Common myeloid progenitor, CD34-positive (primary cell): ENCODE results near the gene RARRES2.

Experiments
- CTCF ChIA-PET: fragments of 350-600 bp; sonication (Branson Sonifier 250); formaldehyde crosslinking; loops from one replicate; lab custom pipeline; 2021; ENCODE audit warnings: antibody characterized with exemption; lab: Charles Lee
- POLR2A ChIA-PET: fragments of 350-600 bp; sonication (Branson Sonifier 250); formaldehyde crosslinking; loops from one replicate; lab custom pipeline; 2021; ENCODE audit warnings: antibody characterized with exemption; lab: Charles Lee
- DNase-seq, 3 donors: peaks; one replicate each; pipeline versions ENCODE4 v3.0.0 to v3.0.0-alpha.2; 2013
- H3K27ac ChIP-seq, 2 experiments: 1 replicate in 1 of 2; 2 replicates in 1 of 2; pipeline ENCODE4 v1.7.0; 2013; ENCODE audit warnings: inconsistent platforms in 2 of 2, low read length in 2 of 2, mild to moderate bottlenecking in 2 of 2, low read depth in 1 of 2, moderate library complexity in 1 of 2; ENCODE audit not compliant: severe bottlenecking in 2 of 2, insufficient read depth in 1 of 2, poor library complexity in 1 of 2
- H3K27me3 ChIP-seq, 5 experiments: replicated peaks in 2 of 5; 1 replicate in 3 of 5; 2 replicates in 2 of 5; pipeline versions ENCODE4 v1.6.1 to v1.7.0; 2013; ENCODE audit warnings: low read length in 4 of 5, mild to moderate bottlenecking in 2 of 5, moderate library complexity in 2 of 5, inconsistent platforms in 1 of 5; ENCODE audit not compliant: insufficient read depth in 5 of 5, control insufficient read depth in 4 of 5
- H3K36me3 ChIP-seq, 4 experiments: 1 replicate in 2 of 4; 2 replicates in 2 of 4; pipeline versions ENCODE4 v1.6.1 to v1.7.0; 2013; ENCODE audit warnings: low read length in 3 of 4, control low read depth in 1 of 4, mild to moderate bottlenecking in 1 of 4; ENCODE audit not compliant: control insufficient read depth in 4 of 4, insufficient read depth in 4 of 4
- H3K4me1 ChIP-seq, 4 experiments: 1 replicate in 3 of 4; 2 replicates in 1 of 4; pipeline versions ENCODE4 v1.6.1 to v1.7.1; 2013; ENCODE audit warnings: low read length in 3 of 4, mild to moderate bottlenecking in 3 of 4, control low read depth in 1 of 4, inconsistent platforms in 1 of 4, moderate library complexity in 1 of 4; ENCODE audit not compliant: control insufficient read depth in 4 of 4, insufficient read depth in 4 of 4; ENCODE audit errors: control extremely low read depth in 1 of 4
- H3K4me3 ChIP-seq, 7 experiments: 1 replicate in 4 of 7; 2 replicates in 3 of 7; pipeline versions ENCODE4 v1.5.1 to v1.7.0; 2013; ENCODE audit warnings: mild to moderate bottlenecking in 7 of 7, low read length in 6 of 7, moderate library complexity in 6 of 7, inconsistent platforms in 2 of 7, low read depth in 2 of 7, control low read depth in 1 of 7; ENCODE audit not compliant: insufficient read depth in 4 of 7, control insufficient read depth in 1 of 7; ENCODE audit errors: extremely low read depth in 1 of 7
- H3K9me3 ChIP-seq, 5 experiments: 1 replicate in 4 of 5; 2 replicates in 1 of 5; pipeline versions ENCODE4 v1.6.1 to v1.7.1; 2013; ENCODE audit warnings: low read length in 4 of 5, mild to moderate bottlenecking in 2 of 5, inconsistent platforms in 1 of 5, low read depth in 1 of 5, moderate library complexity in 1 of 5; ENCODE audit not compliant: control insufficient read depth in 4 of 5, insufficient read depth in 2 of 5; ENCODE audit errors: control extremely low read depth in 1 of 5
- WGBS: methylation state at CpG from one replicate; pipeline ENCODE4 v1.1.5; 2013; ENCODE audit not compliant: insufficient coverage; 5-methylcytosine and 5-hydroxymethylcytosine counted together

RARRES2 gene

DNA sequence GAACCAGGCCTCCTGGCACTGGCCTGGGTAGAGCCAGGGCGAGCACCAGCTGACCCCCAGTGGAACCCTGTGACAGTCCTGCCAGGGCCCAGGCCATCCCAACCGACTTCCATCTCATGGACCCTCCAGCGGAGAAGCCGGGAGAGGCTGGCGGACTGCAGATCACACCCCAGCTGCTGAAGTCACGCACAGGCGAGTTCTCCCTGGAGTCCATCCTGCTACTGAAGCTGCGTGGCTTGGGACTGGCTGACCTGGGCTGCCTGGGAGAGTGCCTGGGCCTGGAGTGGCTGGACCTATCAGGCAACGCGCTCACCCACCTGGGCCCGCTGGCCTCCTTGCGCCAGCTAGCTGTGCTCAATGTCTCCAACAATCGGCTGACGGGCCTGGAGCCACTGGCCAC lies 4.7 kb downstream of the RARRES2 start:
- over 99% methylated on average over 14 of the region's 14 CpGs for WGBS
- H3K4me1 ChIP-seq: peaks cover 2 to 30% (median 19%) of the 10 kb centered on the region in 4 experiments
- peaks cover 0 to 18% (median 3%) of the 10 kb centered on the region in 5 experiments for H3K27me3 ChIP-seq
- peaks cover 0 to under 1% (median 0%) of the 10 kb centered on the region in 5 experiments for H3K9me3 ChIP-seq
- ChIA-PET POLR2A (no interaction called here), CTCF (interaction anchor here (0.7 kb wide), 1 partner anchor 112 kb away, joined by 3 read pairs; no protein-coding TSS in a partner anchor)
- peaks cover 0 to 26% (median 18%) of the 10 kb centered on the region in 4 experiments for H3K36me3 ChIP-seq
- no peak overlapping the region for H3K27ac ChIP-seq
- no peak overlapping the region for H3K4me3 ChIP-seq
- DNase-seq: no peak

DNA sequence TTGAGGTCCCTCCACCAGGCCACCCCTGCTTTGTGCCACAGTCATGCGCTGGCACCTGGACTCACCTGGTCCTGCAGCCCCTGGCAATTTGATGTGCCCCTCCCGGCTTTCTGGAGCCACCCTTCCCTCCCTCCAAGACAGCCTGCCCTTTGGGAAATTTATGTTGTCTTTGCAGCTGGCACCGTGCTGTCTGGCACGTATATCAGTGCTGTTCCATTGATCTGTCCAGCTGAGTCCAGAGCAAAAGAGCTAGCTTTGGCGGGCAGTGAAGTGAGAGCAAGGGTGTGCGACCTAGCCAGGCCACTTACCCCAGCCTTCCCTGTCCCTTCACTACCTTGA lies 5.7 kb downstream of the RARRES2 start:
- ChIA-PET POLR2A (interaction anchor here (0.6 kb wide), 1 partner anchor 22 kb away, joined by 3 read pairs; no protein-coding TSS in a partner anchor), CTCF (interaction anchor here (1.0 to 1.7 kb wide), 3 partner anchors 10 to 113 kb away, joined by 3 to 6 read pairs (median 5); no protein-coding TSS in a partner anchor)
- H3K27me3 ChIP-seq: peaks cover 0 to 9% (median 0%) of the 10 kb centered on the region in 5 experiments
- no peak for DNase-seq
- H3K27ac ChIP-seq: no peak overlapping the region
- 98% methylated on average over 6 of the region's 6 CpGs for WGBS
- no peaks in the 10 kb centered on the region for H3K9me3 ChIP-seq
- peaks cover 0 to 34% (median 23%) of the 10 kb centered on the region in 4 experiments for H3K36me3 ChIP-seq
- H3K4me3 ChIP-seq: no peak overlapping the region
- peaks cover 2 to 23% (median 16%) of the 10 kb centered on the region in 4 experiments for H3K4me1 ChIP-seq

DNA sequence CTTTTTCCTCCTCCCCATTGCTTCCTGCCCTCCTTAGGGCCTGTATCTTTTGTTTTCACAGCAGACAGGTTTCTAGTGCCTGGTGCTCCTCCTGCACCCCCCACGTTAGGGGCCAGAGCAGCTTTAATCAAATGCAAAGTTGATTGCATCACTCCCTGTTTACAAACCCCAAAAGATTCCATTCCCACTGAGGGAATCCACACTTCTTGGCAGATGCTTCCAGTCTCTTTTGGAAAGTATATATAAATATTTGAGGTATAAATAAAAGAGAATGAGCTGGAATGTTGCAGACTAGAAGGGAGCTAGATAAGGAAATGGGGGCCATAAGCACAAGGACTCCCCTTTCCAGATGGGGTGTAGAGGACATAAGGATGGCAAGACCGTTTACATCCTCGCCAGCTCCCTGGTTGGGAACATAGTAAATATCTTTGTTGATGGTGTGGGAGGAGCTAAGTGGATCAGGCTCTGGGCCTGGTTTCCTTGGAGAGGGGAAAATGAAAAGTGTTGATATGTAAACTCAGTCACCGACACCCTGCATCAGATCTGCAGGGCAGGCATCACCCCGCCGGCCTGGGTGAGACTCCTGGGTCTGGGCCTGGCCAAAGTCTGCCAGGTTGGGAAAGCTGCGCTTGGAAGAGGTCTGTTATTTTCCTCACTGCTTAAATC lies 6.2 kb downstream of the RARRES2 start:
- no peaks in the 10 kb centered on the region for H3K9me3 ChIP-seq
- WGBS: 98% methylated on average over 6 of the region's 7 CpGs
- H3K36me3 ChIP-seq: peaks cover 0 to 38% (median 26%) of the 10 kb centered on the region in 4 experiments
- peaks cover 2 to 20% (median 14%) of the 10 kb centered on the region in 4 experiments for H3K4me1 ChIP-seq
- no peak for DNase-seq
- H3K4me3 ChIP-seq: no peak overlapping the region
- ChIA-PET POLR2A (interaction anchor here (0.6 kb wide), 1 partner anchor 23 kb away, joined by 3 read pairs; no protein-coding TSS in a partner anchor), CTCF (interaction anchor here (1.0 to 1.7 kb wide), 3 partner anchors 9 to 114 kb away, joined by 3 to 6 read pairs (median 5); no protein-coding TSS in a partner anchor)
- H3K27ac ChIP-seq: no peak overlapping the region
- H3K27me3 ChIP-seq: peaks cover 0 to 6% (median 0%) of the 10 kb centered on the region in 5 experiments

GRCh38 chr7:150334108-150334507 lies 7.3 kb downstream of the RARRES2 start:
- Histone ChIP-seq H3K36me3 (peaks cover 4 to 50% (median 35%) of the 10 kb centered on the region in 4 experiments), H3K4me1 (peaks cover 0 to 8% (median 3%) of the 10 kb centered on the region in 4 experiments), H3K27me3 (no peaks in the 10 kb centered on the region), H3K9me3 (no peaks in the 10 kb centered on the region), H3K4me3 (no peak overlapping the region), H3K27ac (no peak overlapping the region)
- POLR2A ChIA-PET: no interaction called here
- CTCF ChIA-PET: interaction anchor here (0.7 kb wide), 1 partner anchor 73 kb away, joined by 3 read pairs; no protein-coding TSS in a partner anchor
- 100% methylated on average over 6 of the region's 8 CpGs for WGBS
- no peak for DNase-seq

DNA sequence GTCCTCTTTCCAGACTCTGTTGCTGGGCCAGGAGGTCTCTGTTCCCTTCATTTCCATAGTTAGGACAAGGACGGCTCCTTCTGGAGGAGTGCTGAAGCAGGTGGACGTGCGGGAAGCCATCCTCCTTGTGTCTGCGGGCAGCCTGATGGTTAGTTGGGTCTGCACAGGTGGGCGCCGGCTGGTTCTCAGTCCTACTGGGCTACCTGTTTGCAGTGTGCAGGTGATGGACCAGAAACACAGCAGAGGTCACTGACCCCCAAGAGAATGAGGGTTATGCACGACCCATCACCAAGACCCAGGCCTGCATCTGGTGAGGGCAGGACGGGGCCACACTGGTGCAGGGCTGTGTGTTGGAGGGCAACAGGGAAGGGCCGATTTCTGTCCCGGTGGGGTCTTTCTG lies 7.8 kb downstream of the RARRES2 start:
- no peak overlapping the region for H3K4me3 ChIP-seq
- WGBS: 95% methylated on average over 10 of the region's 10 CpGs
- no peak for DNase-seq
- peaks cover 0 to 4% (median under 1%) of the 10 kb centered on the region in 4 experiments for H3K4me1 ChIP-seq
- CTCF ChIA-PET: interaction anchor here (0.7 kb wide), 1 partner anchor 73 kb away, joined by 3 read pairs; no protein-coding TSS in a partner anchor
- H3K27ac ChIP-seq: no peak overlapping the region
- no peaks in the 10 kb centered on the region for H3K27me3 ChIP-seq
- H3K36me3 ChIP-seq: peaks cover 4 to 54% (median 39%) of the 10 kb centered on the region in 4 experiments
- POLR2A ChIA-PET: no interaction called here
- no peaks in the 10 kb centered on the region for H3K9me3 ChIP-seq

- no peaks in the 10 kb centered on the region for H3K27me3 ChIP-seq
- H3K27ac ChIP-seq: no peak overlapping the region
- peaks cover 7 to 59% (median 45%) of the 10 kb centered on the region in 4 experiments for H3K36me3 ChIP-seq
- DNase-seq: no peak
- ChIA-PET POLR2A (no interaction called here), CTCF (no interaction called here)
- no peak overlapping the region for H3K4me3 ChIP-seq
- no peaks in the 10 kb centered on the region for H3K9me3 ChIP-seq
- 98% methylated on average over 15 of the region's 18 CpGs for WGBS
- no peaks in the 10 kb centered on the region for H3K4me1 ChIP-seq
Observed at GRCh38 chr7:150332852-150333635, 8.4 kb downstream of the RARRES2 start.
